ENCODE data around the gene KRT4. TPM values are rescaled to one million over a fixed set of nuclear protein-coding genes. Genes with fewer than 3 reads are reported as not detected.

KRT4 gene
- total RNA-seq, 2 donors from 2014 or later, result not detected

DNA sequence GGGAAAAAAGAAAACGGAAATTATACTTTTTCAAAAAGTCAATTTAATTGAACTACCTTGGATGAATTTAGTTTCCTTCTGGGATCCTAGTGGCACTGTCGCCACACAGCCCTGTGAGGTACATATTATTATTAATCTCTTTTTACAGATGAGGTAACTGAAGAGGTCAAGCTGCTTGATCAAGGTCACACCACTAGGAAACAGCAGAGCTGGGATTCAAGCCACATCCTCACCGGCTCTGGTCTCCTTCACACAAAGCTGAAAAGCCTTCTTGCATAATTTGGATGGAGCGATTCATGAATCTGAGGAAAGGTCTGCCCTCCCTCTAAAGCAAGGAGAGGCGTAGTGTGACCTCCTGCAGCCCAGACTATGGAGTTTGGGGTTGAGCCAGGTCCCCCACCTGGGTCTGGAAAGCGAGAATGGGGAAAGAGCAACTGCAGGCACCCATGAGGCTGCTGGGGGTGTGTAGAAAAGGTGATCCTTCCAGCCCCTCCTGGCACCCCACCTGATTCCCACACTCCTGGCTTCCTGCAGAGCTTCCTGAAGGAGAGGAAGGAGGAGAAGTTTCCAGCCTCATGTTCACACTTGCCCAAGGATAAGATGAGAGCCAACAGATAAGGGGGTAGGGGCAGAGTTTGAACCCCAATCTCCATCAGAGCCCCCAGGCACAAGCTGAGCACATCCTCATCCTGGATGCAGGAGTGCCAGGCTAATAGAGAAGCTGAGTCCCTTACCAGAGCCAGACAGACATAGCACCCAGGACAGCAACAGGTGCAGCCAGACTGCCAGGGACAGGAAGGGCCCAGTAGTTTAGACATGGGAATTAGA is 24.1 kb upstream of the KRT4 start:
- ATAC-seq, result no peak
- intact Hi-C loops (cut with DNase I, micrococcal nuclease), result no loop called here

DNA sequence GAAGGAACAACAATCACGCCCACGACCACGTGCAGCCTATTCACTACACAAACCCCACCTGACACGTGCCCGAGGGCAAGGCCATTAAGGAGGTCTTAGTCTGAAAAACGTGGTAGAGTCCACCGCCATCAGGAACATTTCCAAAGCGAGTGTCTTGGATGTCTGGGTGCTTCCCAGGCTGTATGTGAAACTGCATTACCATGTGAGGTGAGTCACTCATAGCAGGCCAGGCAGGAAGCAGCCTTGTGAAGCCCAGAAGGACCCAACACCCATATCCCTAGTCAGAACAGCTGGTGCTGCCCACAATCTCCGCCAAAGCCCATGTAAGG is 23.5 kb upstream of the KRT4 start:
- DNase-seq (no peak), ATAC-seq (no peak)
- intact Hi-C loops (cut with DNase I, micrococcal nuclease), result no loop called here

More for the DNA sequence above, 24.1 kb upstream of the KRT4 start:
- DNase-seq, result no peak

DNA sequence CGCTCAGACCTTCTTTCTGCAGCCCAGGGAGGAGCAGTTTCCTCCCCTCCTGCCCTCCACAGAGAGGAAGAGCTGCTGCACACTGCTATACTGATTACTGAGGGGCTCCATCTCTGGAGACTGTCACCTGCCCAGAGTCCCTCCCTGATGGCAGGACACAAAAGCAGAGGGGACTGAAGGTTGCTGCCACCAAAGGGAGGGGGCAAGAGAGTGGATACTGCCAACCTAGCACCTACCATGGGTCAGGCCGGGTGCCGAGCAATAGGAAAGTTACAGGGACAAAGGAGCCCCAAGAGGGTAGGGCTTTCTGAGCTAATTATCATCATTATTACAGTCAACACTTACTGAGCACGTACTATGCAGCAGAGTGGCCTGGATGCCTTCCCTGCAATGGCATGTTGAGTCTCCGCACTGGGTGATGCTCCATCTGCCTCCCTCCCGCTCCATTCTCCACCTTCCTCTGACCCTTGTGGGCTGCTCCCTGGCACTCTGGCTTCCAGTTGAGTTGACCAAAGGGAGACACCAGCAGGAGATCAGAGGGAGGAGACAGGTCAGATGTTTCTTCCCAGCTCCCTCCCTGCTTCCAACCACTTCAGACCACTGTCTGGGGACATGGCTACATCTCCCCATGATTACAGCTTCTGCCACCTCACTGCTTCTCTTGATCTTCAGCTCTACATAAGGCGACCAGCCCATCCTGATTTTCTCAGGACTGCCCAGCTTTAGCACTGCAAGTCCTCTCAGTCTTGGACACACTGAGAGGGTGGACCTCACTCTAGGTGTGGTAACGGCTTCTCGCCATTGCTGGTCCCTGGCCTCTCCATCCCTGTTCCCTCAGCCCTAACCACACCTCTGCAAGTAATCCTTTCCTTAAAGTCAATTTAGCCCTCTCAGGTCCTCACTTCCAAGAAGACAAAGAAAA is 22.8 kb upstream of the KRT4 start:
- DNase-seq (no peak), ATAC-seq (no peak)
- intact Hi-C loops (cut with DNase I, micrococcal nuclease), result no loop called here

DNA sequence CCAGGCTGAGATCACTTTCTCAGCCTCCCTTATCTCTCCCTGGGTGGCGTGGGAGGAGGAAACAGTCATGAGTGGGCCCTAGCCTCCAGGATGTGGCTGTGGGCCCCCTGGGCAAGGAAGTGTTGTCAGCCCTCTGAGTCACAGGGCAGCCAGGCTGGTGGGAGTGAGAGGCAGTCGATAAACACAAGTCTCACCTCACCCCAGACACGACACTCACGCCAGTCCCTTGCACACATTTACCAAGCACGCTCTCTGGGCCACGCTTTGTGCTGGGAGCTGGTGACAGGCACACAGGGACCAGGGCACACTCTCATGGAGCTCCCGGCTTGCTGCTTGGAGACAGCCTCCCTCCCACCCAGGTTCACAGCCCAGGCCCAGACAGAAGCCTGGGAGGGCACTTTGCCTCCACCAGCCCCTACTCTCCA is 22.1 kb upstream of the KRT4 start:
- no peak for DNase-seq
- ATAC-seq, result no peak
- intact Hi-C loops (cut with DNase I, micrococcal nuclease), result no loop called here

DNA sequence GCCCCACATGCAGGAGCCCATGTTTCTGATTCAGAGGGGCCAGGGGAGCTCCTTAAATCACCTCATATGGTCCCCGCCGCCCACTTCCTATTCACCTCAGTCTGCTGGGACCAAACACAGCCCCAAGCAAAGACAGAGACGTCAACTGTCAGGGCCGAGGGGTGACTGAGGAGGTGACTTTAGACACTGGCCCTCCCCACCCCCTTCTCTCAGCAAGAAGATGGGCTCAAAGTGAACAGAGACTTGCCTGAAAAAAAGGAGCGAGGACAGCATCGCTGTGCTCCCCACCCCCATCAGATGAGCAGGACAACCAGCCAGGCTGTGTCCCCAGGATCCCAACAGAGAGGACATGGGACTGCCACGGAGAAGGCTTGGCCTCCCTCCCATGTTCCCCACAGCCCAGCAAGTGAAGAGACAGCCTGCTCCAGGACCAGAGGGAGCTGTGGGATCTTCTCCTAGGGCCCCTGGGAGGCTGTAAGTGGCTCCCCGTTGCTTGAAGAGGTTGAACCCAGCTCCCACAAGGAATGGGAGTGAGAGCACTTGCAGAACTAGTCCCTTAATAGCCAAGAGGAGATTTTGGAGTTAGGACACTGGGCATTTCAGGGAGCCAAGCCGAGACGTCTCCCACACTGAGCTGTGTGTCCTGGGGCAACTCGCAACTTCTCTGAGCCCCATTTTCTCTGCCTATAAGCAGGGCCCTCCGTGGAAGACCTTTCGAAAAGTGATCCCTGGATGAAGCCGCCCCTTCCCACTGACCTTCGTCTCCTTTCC is 21.5 kb upstream of the KRT4 start:
- no peak for DNase-seq
- intact Hi-C loops (cut with DNase I, micrococcal nuclease), result no loop called here
- ATAC-seq, result no peak

DNA sequence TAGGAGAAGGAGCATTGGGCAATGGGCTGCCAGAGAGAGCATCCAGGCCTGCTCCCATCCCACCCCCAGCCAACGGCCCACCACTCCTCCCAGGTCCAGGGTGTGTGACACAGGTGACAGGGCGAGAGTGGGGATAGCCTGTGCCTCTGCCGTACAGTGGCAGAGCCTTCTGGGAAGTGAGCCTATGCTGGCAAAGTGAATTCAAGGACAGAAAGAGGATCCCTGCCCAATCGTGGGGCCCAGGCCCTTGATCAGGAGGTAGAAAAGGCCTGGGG is 20.7 kb upstream of the KRT4 start:
- intact Hi-C loops (cut with DNase I, micrococcal nuclease), result no loop called here

DNA sequence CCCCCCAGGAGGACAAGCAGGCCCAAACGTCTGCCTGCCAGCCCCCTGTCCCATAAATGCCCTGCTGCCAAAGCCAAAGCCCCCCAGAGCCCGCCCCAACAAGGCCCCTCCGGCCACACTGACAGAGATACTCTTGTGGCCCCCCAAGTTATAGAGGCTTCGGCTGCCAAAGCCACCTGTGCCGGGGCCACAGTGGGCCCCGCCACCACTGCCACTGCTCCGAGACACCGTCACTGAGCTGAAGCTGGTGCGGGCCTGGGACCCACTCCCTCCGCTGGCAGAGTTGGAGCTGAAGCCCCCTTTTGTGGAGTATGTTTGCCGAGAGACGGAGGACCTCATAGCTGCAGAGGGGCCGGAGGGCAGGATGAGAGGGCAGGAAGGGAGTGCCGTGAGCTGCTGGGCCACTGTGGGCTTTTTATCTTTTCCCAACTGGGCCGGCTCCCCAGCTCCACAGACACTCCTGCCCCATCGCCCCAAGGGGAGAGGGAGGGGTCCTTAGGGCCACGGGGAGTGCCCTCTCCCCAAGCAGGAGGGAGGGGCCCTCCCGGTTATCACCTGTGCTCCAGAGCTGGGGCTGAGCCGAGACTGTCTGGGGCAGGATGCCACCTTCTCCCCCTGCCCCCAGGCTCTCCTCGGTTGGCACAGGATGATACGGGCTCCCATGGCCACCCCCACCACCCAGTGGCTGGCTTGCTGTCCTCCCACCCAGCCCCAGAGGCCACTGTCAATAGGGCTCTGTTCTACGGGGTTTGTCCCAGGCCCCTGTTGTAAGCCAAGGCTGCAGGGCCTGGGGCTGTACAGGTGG is 20.2 kb upstream of the KRT4 start, which contains the start of gene KRT79:
Gene KRT79, minus strand, starts transcription at position 390 of the 805 bp plus-strand sequence. Its CDS starts 51 bp downstream, at position 339.
- intact Hi-C loops (cut with DNase I, micrococcal nuclease), result no loop called here
- DNase-seq, result no peak
- no peak for ATAC-seq

More for the DNA sequence above, 20.7 kb upstream of the KRT4 start:
- ATAC-seq, result no peak
- no peak for DNase-seq

DNA sequence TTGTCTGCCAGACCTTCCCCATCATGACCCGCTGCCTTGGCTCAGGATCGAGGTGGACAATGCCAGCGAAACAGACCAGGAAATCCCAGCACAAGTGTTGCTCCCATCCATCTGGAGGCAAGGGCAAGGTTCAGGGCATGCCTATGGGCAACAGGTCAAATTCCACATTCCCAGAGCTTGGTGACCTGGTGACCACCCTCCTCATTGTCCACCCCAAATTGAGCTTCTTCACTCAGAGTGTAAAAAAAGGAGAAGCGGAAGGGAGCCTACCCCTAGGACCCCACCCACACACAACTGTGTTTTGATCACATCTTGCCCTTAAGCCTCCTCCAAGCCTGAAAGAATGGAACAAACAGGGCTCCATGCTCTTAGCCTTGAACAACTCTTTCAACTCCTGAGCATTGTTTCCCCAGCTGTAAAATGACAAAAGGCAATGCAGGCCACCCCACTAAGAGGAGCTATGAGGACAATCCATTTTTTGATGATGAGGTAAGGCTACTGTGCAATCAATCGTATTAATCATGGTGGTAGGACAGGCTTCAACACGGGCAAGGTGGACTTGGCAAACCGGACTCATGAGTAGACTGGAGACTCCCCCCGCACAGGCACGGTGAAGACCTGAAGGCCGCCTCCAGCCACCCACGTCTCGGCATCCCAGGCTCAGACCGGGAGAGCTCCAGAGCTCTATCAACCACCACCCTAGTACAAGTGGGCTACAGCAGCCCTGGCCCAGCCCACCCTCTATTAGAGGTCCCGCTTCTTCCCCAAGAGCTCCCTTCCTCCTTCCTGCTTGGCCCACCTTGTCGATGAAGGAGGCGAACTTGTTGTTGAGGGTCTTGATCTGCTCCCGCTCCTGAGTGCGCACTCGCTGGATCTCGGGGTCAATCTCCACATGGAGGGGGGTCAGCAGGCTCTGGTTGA is 19.3 kb upstream of the KRT4 start:
- DNase-seq (peak in 1 of 2 donors; percentile 22), ATAC-seq (peak; percentile 94)
- intact Hi-C loops (cut with DNase I, micrococcal nuclease), result no loop called here

DNA sequence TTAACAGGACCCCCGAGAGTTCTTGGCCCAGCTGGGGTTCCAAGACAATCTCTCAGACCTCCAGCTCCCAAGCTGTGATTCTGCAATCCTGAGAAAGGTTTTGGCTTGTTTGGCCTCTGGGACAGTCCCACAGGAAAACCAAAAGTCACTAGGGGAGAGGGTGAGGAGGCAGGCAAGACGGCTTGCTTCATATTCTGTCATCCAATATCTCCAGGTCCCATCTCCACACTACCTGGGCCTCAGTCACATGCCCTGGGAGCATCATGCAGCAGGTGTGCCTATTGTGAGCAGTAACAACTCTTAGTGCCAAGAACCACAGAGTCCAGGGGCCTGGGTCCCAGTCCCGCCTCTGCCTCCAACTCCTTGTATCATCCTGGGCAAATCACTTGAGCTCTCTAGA is 18.5 kb upstream of the KRT4 start:
- intact Hi-C loops (cut with DNase I, micrococcal nuclease), result no loop called here
- no peak for ATAC-seq
- no peak for DNase-seq

DNA sequence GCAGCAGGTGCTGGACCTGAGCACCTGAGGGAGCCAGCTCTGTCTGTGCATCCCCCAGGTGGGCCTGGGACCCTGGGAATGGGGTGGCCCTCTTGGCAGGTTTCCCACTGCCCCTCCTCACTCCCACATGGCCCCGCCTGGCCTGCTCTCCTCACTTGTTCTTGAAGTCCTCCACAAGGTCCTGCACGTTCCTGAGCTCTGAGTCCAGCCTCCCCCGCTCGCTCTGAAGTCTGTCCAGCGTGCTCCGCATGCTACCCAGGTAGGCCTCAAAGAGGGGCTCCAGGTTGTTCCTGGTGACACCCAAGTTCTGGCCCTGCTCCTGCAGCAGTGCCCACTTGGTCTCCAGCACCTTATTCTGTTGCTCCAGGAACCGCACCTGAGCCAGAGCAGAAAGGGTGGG is 17.3 kb upstream of the KRT4 start:
- DNase-seq (no peak), ATAC-seq (no peak)
- intact Hi-C loops (cut with DNase I, micrococcal nuclease), result no loop called here

DNA sequence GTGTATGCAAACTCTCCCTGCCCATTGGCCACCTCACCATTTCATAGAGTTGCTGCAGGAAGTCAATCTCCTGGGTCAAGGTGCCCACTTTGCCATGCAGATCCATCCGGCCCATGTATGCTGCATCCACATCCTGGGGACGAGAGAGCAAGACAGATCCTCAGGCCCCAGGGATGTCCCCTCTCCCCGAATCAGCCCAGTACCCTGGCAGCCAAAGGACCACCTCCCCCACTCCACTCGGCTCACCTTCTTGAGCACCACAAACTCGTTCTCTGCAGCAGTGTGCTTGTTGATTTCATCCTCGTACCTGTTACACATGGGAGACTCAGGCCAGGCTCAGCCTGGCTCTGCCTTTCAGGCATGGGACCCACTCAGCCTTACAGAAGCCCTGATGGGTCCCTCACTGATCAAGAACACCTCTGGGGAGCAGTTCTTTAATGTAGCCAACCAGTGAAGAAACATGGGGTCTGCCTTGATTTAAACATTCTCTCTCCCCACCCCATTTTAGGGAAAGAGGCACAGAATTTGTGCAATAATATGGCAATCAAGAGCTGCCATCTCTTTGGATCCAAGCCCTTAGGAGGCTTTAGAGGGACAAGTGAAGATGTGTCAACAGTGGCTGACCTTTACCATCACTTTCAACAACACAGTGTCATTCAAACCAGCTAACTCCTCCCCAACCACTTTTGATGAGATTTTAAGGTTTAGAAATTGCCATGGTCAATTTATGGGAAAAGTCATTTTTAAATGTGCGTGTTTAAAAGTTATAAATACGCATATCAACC is 16.3 kb upstream of the KRT4 start:
- ATAC-seq (no peak), DNase-seq (no peak)
- intact Hi-C loops (cut with DNase I, micrococcal nuclease), result no loop called here

DNA sequence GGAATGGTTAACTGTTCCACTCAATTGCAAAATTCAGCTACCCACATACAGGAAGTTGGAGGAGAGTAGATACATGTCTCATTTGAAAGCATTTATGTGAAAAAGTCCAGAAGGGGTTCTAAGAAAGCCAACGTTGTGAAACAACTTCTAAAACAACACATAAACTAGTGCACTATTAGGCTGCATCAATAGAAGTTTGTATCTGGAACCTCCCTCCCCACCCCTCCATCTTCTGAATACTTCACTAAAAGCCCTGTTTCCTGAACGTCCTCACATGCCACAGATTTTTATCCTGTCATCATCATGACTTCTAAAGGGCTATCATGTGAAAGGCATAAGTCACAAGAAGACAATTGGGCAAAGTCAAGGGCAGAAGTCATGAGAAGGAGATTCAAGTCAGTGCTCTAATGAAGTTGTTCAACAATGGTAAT is 14.7 kb upstream of the KRT4 start:
- intact Hi-C loops (cut with DNase I, micrococcal nuclease), result no loop called here
- ATAC-seq (no peak), DNase-seq (no peak)

DNA sequence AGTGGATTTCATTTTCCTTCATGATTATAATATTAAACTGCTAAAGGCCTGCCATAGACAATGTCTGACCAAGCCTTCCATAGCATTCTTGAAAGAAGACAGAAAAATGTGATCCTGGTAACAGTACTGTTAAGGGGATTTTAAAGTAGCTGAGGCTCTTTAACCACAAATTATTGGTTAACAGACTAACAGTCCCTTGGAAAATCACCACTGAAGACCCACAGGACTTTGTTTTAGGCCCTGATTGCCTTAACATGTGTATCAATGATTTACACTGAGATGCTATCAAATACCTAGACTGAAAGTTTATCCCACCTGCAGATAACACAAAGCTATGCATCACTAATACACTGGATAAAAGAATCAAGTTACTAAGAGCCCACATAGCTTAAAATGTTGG is 14.2 kb upstream of the KRT4 start:
- intact Hi-C loops (cut with DNase I, micrococcal nuclease), result no loop called here
- ATAC-seq (no peak), DNase-seq (no peak)

DNA sequence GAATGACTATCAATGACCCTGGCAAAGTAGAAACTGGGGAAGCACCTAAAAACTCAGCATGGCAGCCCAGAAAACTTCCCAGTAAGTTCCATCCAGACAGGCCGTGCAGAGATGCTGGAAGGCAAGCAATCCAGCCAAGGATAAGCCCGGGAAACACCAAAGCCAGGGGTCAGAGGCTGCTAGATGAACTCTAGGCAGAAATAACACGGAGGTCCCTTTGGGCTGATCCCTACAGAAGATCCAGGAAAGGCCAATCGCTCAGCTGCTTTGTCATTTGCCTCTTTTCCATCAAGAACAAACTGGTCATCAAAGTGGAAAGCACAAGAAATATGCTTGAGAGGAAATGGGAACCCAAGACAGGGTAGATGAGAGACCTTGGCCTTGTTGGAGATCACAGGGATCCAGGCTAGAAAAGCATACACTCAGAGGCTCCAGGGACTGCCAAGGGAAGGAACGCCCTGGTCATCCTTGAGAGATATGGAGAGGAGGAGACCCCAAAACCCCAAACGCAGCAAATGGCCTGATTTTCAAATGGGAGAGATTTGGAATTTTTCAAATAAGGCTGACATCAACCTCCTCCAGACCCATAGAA is 13.7 kb upstream of the KRT4 start:
- intact Hi-C loops (cut with DNase I, micrococcal nuclease), result no loop called here
- ATAC-seq (no peak), DNase-seq (no peak)

DNA sequence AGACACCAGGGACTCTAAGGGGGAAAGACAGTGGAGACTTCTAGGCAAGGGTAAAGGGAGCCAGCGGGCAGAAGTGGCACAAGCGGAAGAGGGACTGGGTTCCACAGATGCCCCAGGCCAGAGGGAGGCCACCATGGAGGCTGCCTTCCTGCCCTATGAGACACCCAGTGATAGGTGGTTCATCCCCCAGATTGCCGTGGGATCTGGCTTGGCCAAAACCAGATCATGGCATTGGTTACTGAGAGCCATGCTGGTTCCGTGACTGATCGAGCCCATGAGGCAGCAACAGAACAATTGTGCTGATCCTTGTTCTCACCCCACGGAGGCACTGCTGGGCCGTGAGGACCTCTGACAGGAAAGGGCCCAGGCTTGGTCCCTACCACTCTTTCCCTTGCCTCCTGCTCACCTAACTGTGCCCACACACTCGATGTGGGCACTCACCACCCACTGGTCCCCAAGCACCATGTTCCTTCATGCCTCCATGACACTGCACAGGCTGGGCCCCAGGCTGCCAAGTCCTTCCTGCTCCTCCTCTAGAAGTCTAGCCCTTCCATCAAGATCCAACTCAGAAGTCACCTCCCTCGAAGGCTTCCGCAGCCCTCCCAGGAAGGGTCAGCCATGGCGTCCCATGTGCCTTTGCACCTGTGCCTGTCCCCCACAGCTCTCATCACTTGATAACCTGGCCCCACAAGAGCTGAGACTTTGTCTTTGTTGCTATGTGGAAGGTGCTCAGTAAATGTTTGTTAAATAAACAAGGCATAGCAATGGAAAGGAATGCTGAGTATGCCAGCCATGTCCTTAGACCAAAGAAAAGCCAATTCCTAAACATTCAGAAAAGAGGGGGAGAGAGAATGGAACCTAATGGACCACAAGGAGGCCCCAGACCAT is 12.9 kb upstream of the KRT4 start:
- DNase-seq (no peak), ATAC-seq (no peak)
- intact Hi-C loops (cut with DNase I, micrococcal nuclease), result no loop called here

DNA sequence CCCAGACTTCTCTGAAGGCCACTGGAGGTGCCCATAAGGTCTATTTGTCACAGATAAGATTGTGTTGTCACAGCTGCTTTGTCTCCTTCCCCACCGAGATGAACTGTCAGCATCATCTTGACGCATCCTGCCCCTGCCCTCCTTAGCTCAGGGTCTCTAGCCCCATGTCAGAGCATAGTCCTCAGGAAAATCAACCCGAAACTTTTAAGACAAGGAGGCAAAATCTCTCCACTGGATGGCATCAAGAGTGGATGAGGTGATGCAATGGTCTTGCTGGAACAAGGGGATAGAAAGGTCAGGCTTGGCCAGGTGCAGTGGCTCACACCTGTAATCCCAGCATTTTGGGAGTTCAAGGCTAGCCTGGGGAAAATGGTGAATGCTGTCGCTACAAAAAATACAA is 12.0 kb upstream of the KRT4 start:
- intact Hi-C loops (cut with DNase I, micrococcal nuclease), result no loop called here
- DNase-seq, result no peak
- ATAC-seq, result no peak
